ENCODE data around the gene SPC24. TPM values are rescaled to one million over a fixed set of nuclear protein-coding genes. Genes with fewer than 3 reads are reported as not detected.

Gene SPC24
- total and polyA plus RNA-seq, 2 of the 4 experiments (the other 2 are of a cell fraction), result 12.2 to 97.5 TPM

- intact Hi-C loops (cut with micrococcal nuclease) (no loop called here), in situ Hi-C loops (cut with MboI; ENCODE audit: low sequenced_read_pairs) (no loop called here), dilution Hi-C loops (cut with HindIII; ENCODE audit: low sequenced_read_pairs, unreplicated experiment) (no loop called here)
- H3K14ac ChIP-seq (replicated peaks; ENCODE audit: low read depth, low read length), result no peak overlapping the region
- DNase-seq (no peak), ATAC-seq (ENCODE audit: low read depth) (no peak)
- ChIA-PET POLR2A (ENCODE audit: unreplicated experiment) (no interaction called here), CTCF (no interaction called here)
- H3K9me1 ChIP-seq (ENCODE audit: insufficient read depth, low read length), result peaks cover 14% of the 10 kb centered on the region
- peak overlapping the region; percentile 100 for H2BK120ac ChIP-seq (ENCODE audit: low read depth, low read length)
- peak overlapping the region; percentile 100 for H4K91ac ChIP-seq (ENCODE audit: insufficient read depth, low read depth, low read length)
- no TSS peak for BruUV-seq (replicated peaks)
- peaks cover 28% of the 10 kb centered on the region for H3K4me1 ChIP-seq (ENCODE audit: control insufficient read depth, insufficient read depth, low read length)
- peak overlapping the region; percentile 57 to 97; a peak in 2 of 4 replicates for H4K8ac ChIP-seq (ENCODE audit: low read depth in 2 of 2, low read length in 2 of 2)
- WGBS, 2 experiments (ENCODE audit: extremely low coverage in 2 of 2, insufficient read length in 1 of 2), result no CpG with 5 or more reads among the region's 3 CpGs
- H3K56ac ChIP-seq (ENCODE audit: extremely low read depth, insufficient read depth, low read length), result peak overlapping the region; percentile 27; the same call in 1 of the 2 replicates
- H2BK15ac ChIP-seq (ENCODE audit: low read depth, low read length), result peak overlapping the region; percentile 96; the same call in 2 of the 3 replicates
- peak overlapping the region; percentile 100 for H2BK5ac ChIP-seq (ENCODE audit: low read depth, low read length, poor library complexity, severe bottlenecking)
- H3K18ac ChIP-seq (ENCODE audit: low read depth, low read length), result peak overlapping the region; percentile 83
- peak; percentile 74 for TF ChIP-seq RCOR1 (IDR thresholded peaks at IDR 0.05; ENCODE audit: insufficient replicate concordance, low read length)
- no peak for TF ChIP-seq NFE2L2 (IDR thresholded peaks at IDR 0.05; ENCODE audit: low read depth, low read length)
- H4K20me1 ChIP-seq (ENCODE audit: insufficient read depth, low read length), result no peaks in the 10 kb centered on the region
- H2BK20ac ChIP-seq (ENCODE audit: low read depth, low read length), result peak overlapping the region; percentile 85
- peaks cover 21 to 51% of the 10 kb centered on the region in 2 experiments for H3K79me1 ChIP-seq (ENCODE audit: low read depth in 1 of 2, low read length in 2 of 2)
- peak overlapping the region; percentile 69 for H2AK9ac ChIP-seq (replicated peaks; ENCODE audit: low read depth, low read length, poor library complexity)
- H3K9me3 ChIP-seq (ENCODE audit: control insufficient read depth, insufficient read depth, low read length), result peaks cover 4% of the 10 kb centered on the region; the same call in 1 of the 2 replicates
- H3K9ac ChIP-seq (ENCODE audit: low read depth, low read length), result no peak overlapping the region
- peak overlapping the region; percentile 78 for H2AK5ac ChIP-seq (ENCODE audit: low read depth, low read length)
- peak overlapping the region; percentile 100 for H3K4ac ChIP-seq (ENCODE audit: low read depth, low read length)
- no peak overlapping the region for H3K4me2 ChIP-seq (ENCODE audit: low read depth, low read length)
- peak overlapping the region; percentile 98; the same call in 1 of the 2 replicates for H3K27ac ChIP-seq (ENCODE audit: insufficient read depth, low read length)
- H3K4me3 ChIP-seq (ENCODE audit: insufficient read depth, low read depth, low read length), result no peak overlapping the region
- H3K27me3 ChIP-seq (ENCODE audit: control insufficient read depth, insufficient read depth, low read length), result no peaks in the 10 kb centered on the region
- peak overlapping the region; percentile 39; the same call in 1 of the 2 replicates for H3K23ac ChIP-seq (ENCODE audit: low read depth, low read length)
- H4K5ac ChIP-seq (ENCODE audit: low read depth, low read length), result peak overlapping the region; percentile 97; the same call in 1 of the 2 replicates
- peaks cover 1% of the 10 kb centered on the region; the same call in 1 of the 2 replicates for H3K36me3 ChIP-seq (ENCODE audit: control insufficient read depth, insufficient read depth, low read length)
- H2AFZ ChIP-seq (replicated peaks; ENCODE audit: low read length, poor library complexity), result no peak overlapping the region
Measured at GRCh38 chr19:11145536-11145924, 10.1 kb downstream of the SPC24 start.
